Left lung (tissue), 10 donors: ENCODE data around the gene CTIF. TPM values are rescaled to one million over a fixed set of nuclear protein-coding genes. Genes with fewer than 3 reads are reported as not detected.

Source experiments
- ATAC-seq: fragments of 200-7000 bp; cut with Tn5 transposase; one replicate; pipeline ENCODE4 v1.9.1; 2020; ENCODE audit warnings: moderate library complexity
- DNase-seq, 4 donors: peaks; one replicate each; pipeline ENCODE4 v3.0.0-alpha.2; 2013 to 2020
- H3K27ac ChIP-seq, 2 donors: fragments of 200-600 bp; sonication (generic) in 1 of 2; one replicate each; pipeline versions ENCODE4 v1.5.0 to v1.8.0; 2020 to 2021
- H3K27me3 ChIP-seq, 2 donors: fragments of 200-600 bp; sonication (generic) in 1 of 2; one replicate each; pipeline versions ENCODE4 v1.5.0 to v1.8.0; 2020 to 2021
- H3K36me3 ChIP-seq, 2 donors: fragments of 200-600 bp; sonication (generic) in 1 of 2; one replicate each; pipeline versions ENCODE4 v1.5.0 to v1.8.0; 2020 to 2021
- H3K4me1 ChIP-seq, 2 donors: fragments of 200-600 bp; one replicate each; pipeline ENCODE4 v1.8.0; 2021
- H3K4me3 ChIP-seq, 2 donors: fragments of 200-600 bp; sonication (generic) in 1 of 2; one replicate each; pipeline versions ENCODE4 v1.5.0 to v1.8.0; 2020 to 2021; ENCODE audit warnings: mild to moderate bottlenecking in 1 of 2
- H3K9me3 ChIP-seq, 2 donors: fragments of 200-600 bp; sonication (generic) in 1 of 2; one replicate each; pipeline versions ENCODE4 v1.5.0 to v1.8.0; 2020 to 2021
- intact Hi-C, 2 donors: fragments of 100-400 bp; cut with DNase I; formaldehyde crosslinking; loops; one replicate each; pipeline versions ENCODE4 v1.11.2 to v1.14.2; 2022
- polyA plus RNA-seq, 6 donors: library from polyadenylated mRNA; unstranded; fragments of 120-200 nt; gene quantifications; one replicate each; pipeline ENCODE4 v1.2.1, GENCODE V29; 2013; ENCODE audit not compliant: insufficient read length in 6 of 6
- total RNA-seq, 2 donors: library from RNA; stranded (reverse); fragmentation: NEBNext Ultra II Directional; extraction: Animal tissue kit (Norgen Biotek cat#: 25700); gene quantifications; one replicate each; pipeline ENCODE4 v1.2.1, GENCODE V29; 2021
- TF ChIP-seq, protein P1 (sequence below), 2 donors: fragments of 200-600 bp; sonication (generic) in 1 of 2; IDR thresholded peaks; one replicate each; pipeline versions ENCODE4 v1.5.0 to v1.8.0; 2021; ENCODE audit warnings: antibody characterized with exemption in 2 of 2
- donor health status: DM: no; HTN: yes; CAD: no.
- donor health status: DM: no; HTN: no; CAD: no.

Gene CTIF
- total and polyA plus RNA-seq, 8 donors = 24.9 to 46.1 (median 34.9) TPM

DNA sequence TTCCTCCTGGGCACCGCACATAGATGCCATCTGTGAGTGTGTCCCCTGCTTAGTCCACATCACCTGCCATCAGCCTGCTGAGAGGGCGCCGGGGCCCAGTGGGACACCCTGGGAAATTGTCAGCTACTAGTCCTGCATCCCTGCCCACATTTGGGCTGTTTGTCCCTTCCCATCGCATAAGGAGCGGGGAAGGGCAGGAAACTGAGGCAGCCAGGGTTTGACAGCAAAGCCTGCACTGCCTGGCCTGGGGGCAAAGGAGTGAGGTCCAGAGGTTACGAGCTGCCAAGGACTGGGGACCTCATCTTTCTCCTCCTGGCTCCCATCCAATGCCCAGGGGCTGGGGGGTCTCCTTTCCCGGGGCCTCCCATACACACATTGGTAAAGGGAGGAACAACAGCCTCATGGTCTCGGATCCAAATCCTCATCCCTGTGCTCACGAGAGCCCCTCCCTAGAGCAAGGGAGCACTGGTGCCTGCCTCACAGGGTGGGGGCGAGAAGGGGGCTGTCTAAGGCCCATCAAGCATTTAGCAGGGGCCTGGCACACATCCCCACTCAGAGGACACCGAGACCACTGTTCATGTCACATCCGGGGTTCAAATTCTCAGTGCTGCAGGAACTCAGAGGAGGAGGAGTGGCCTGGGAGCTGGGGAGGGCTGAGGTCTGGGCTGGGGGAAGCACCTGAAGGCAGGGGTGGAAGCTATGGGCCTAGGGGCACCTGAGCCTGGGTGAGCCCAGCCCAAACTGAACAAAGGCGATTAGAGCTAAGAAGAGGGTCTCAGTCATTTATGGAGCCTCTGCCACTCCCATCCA lies 298.2 kb downstream of the CTIF start:
- no peaks in the 10 kb centered on the region for H3K36me3 ChIP-seq
- DNase-seq (no peak), ATAC-seq (no peak)
- no peak overlapping the region for H3K27ac ChIP-seq
- H3K4me1 ChIP-seq = peaks cover 18 to 85% of the 10 kb centered on the region in 2 donors
- TF ChIP-seq, protein P1, sequence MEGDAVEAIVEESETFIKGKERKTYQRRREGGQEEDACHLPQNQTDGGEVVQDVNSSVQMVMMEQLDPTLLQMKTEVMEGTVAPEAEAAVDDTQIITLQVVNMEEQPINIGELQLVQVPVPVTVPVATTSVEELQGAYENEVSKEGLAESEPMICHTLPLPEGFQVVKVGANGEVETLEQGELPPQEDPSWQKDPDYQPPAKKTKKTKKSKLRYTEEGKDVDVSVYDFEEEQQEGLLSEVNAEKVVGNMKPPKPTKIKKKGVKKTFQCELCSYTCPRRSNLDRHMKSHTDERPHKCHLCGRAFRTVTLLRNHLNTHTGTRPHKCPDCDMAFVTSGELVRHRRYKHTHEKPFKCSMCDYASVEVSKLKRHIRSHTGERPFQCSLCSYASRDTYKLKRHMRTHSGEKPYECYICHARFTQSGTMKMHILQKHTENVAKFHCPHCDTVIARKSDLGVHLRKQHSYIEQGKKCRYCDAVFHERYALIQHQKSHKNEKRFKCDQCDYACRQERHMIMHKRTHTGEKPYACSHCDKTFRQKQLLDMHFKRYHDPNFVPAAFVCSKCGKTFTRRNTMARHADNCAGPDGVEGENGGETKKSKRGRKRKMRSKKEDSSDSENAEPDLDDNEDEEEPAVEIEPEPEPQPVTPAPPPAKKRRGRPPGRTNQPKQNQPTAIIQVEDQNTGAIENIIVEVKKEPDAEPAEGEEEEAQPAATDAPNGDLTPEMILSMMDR (IDR thresholded peaks at IDR 0.05) = no peak
- H3K4me3 ChIP-seq = no peak overlapping the region
- H3K9me3 ChIP-seq = no peaks in the 10 kb centered on the region
- H3K27me3 ChIP-seq = no peaks in the 10 kb centered on the region
- intact Hi-C loops = no loop called here

DNA sequence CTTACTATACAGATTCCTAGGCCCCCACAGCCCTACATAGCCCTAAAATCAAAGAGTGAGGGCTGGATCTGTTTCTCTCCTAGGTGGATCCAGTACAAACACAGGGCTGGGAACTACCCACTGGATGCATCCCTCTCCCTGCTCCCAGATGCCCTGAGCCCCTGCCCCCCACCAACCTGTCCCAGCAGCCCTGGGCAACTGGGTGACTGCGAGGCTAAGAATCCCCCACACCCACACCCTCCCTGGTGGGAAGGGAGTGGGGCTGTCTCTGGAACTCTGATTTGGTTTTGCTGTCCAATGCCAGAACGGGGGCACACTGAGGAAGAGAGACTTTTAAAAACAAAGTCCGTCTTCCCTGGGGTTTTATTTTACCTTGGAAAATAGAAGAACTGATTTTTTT lies 298.8 kb downstream of the CTIF start:
- ATAC-seq = no peak
- H3K9me3 ChIP-seq = no peaks in the 10 kb centered on the region
- peaks cover 14 to 85% of the 10 kb centered on the region in 2 donors for H3K4me1 ChIP-seq
- intact Hi-C loops = no loop called here
- H3K27me3 ChIP-seq = no peaks in the 10 kb centered on the region
- H3K4me3 ChIP-seq = no peak overlapping the region
- TF ChIP-seq, protein P1 (IDR thresholded peaks at IDR 0.05) = no peak
- no peak overlapping the region for H3K27ac ChIP-seq
- no peak for DNase-seq
- H3K36me3 ChIP-seq = no peaks in the 10 kb centered on the region

DNA sequence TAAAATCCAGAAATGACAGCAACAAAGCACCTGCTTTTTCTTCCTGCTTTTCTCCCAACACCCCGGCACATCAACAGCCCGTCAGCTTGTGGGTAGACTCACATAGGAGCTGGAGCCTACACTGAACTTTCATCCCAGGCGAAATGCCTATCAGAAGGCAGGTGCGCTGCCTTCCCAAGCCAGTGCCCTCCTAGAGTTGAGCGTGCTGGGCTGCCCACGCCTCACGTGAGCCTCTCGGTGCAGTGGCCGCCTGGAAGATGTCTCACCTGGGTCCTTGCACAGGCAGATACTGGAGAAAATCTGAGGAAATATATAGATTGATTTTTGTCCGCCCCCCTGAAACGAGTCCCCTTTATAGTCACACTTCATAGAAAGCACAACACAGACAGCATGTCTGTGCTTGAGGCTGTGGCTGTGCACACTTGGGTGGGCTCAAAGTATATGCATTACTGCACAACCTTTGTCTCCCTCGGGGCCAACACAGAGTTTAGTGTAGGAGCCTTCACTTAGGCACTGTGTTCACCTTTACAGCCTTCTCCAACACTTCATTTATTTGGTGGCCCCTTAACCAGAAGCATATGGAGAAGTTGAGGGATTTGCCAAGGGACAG lies 299.4 kb downstream of the CTIF start:
- ATAC-seq (no peak), DNase-seq (no peak)
- H3K4me1 ChIP-seq = peaks cover 11 to 85% of the 10 kb centered on the region in 2 donors
- TF ChIP-seq, protein P1 (IDR thresholded peaks at IDR 0.05) = no peak
- H3K4me3 ChIP-seq = no peak overlapping the region
- no peaks in the 10 kb centered on the region for H3K27me3 ChIP-seq
- peak overlapping the region in 1 of 2 donors; percentile 41 for H3K27ac ChIP-seq
- no peaks in the 10 kb centered on the region for H3K36me3 ChIP-seq
- H3K9me3 ChIP-seq = no peaks in the 10 kb centered on the region
- intact Hi-C loops = no loop called here

DNA sequence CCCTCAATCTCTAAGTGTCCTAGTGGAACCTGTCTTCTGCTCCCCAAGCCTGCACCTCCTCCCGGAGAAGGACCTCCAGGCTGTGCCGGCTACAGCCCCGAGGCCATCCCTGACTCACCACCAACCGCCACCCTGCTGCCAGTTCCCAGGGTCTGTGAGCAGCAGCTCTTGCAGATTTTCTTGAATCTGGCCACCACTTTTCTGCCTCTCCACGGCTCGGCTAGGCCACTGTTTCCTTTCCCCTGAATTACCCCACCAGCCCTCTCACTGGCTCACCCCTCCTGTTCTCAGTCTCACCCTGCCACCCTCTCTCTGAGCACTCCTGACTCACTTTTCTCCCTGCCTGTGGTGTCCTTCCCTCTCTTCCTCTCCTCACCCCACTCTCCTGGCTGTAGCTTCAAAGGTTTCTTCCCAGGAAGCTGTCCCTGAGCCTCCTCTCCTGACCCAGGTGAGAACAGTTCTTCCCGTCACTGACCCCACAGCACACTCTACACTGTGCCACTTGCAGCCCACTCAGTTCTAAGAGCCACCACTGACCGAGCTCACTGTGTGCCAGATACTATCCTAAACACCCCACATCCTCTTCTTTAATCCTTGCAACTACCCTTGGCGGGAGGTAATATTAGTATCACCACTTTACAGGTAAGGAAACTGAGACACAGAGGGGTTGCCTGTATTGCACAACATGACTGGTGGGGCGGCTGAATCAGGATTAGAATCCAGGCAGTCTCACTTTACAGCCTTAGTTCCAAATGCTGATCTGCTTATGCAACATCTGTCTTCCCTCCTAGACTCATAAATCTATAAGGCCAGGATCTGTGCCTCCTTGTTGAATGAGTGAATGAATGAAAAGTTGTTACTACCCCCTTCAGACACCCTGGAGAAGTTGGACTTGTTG lies 300.3 kb downstream of the CTIF start:
- TF ChIP-seq, protein P1 (IDR thresholded peaks at IDR 0.05) = no peak
- Histone ChIP-seq H3K27me3 (no peaks in the 10 kb centered on the region), H3K4me1 (peaks cover 7 to 84% of the 10 kb centered on the region in 2 donors), H3K9me3 (no peaks in the 10 kb centered on the region), H3K27ac (peak overlapping the region in 1 of 2 donors; percentile 41), H3K4me3 (no peak overlapping the region), H3K36me3 (no peaks in the 10 kb centered on the region)
- DNase-seq = no peak
- no peak for ATAC-seq
- intact Hi-C loops = no loop called here
